Right lung (tissue), 10 donors: ENCODE measurements around the gene ADIPOQ. TPM values are rescaled to one million over a fixed set of nuclear protein-coding genes. Genes with fewer than 3 reads are reported as not detected.
"Not testable (repeated sequence)": the region's sequence is repeated elsewhere in the genome, so short reads cannot be mapped to it uniquely, and the experiment has no call there.

Experiments
- DNase-seq, 2 donors: peaks; one replicate each; pipeline ENCODE4 v3.0.0-alpha.2; 2013
- long read RNA-seq, 8 donors: transcript quantifications; one replicate each; lab custom pipeline, GENCODE V29; 2026
- polyA plus RNA-seq, 5 donors: library from polyadenylated mRNA; unstranded; fragments of 120-200 nt; gene quantifications; one replicate each; pipeline versions ENCODE4 v1.2.1 to v1.2.3, GENCODE V29; 2013; ENCODE audit warnings: inconsistent platforms in 1 of 5, low replicate concordance in 1 of 5; ENCODE audit not compliant: insufficient read length in 5 of 5, insufficient read depth in 1 of 5

Gene ADIPOQ
- polyA plus RNA-seq: under 1 TPM; 0.03 to 0.07 (median 0.05) TPM
- long read RNA-seq, donor 1: 0 reads
- long read RNA-seq, donor 2: 0 reads
- long read RNA-seq, donor 3: 0 reads
- long read RNA-seq, donor 4: 0 reads
- long read RNA-seq, donor 5: 0 reads
- long read RNA-seq, donor 6: 0 reads
- long read RNA-seq, donor 7: 0 reads
- long read RNA-seq, donor 8: 0 reads

DNA sequence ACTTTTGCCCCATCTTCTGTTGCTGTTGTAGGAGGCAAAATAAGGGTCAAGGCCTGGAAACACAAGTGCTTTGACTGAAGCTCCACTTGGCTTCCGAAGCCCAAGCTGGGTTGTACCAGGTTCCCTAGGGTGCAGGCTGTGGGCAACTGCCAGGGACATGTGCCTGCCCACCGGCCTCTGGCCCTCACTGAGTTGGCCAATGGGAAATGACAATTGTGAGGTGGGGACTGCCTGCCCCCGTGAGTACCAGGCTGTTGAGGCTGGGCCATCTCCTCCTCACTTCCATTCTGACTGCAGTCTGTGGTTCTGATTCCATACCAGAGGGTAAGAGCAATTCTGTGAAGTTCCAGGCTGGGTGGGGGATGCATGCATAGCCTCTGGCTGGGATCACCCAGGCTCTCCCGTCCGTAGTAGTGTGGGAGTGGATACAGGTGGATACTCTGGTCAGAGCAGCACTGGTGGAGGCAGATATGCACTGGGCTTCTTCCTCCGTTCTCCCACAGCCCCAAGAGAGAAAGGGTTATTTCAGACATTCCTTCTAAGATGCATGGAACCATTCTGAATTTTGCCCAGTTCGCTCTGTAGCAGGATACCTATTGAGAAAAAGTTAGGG, at the start of gene ADIPOQ:
Gene ADIPOQ, plus strand, starts transcription at position 285 of the 613 bp plus-strand sequence. CDS start 10,349 bp downstream, outside the sequence.
- DNase-seq: no peak

DNA sequence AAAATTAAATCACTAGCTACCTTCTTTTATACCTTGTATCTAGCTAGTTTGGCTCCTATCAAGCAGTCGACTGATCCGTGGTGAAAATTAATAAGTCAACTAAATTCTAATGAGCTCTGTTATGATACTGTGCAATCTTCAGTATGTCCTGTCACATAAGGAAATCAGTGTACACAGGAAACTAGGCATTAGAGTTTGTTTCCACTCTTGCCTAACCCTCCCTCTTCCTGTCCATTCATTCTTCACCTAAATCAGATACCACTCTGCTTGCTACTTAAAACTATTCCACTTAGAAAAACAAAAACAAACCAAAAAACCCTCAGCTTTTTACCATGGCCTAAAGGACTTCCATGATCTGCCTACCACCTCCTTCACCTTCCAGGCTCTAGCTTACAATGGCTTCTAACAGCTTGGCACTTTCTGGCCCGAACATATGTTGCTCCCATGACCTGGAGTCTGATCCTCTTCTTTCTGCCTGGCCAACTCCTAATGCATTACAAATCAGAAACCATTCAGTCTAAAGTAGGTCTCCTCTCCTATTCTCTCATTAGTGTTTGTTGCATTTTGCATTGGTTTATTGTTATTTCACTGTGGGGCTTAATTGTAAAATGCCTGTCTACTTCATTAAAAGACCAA, 44.2 kb upstream of the ADIPOQ start:
- DNase-seq: no peak

DNA sequence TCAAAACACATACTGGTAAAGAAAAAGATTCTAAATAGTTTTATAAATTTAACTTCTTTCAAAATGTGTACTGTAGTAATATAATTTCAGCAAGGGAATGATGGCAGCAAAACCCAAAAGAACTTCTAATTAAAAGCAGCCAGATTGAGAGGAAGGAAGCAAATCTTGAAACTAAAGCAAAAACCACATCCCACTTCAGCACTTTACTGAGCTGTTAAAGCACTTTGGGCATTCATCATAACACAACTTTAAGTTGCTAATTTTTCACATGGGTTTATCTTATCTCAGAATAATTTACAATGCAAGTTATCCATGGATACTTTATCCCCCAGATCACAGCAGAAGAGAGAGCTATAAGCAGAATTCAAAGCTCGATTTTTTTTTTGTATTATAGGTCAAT, 42.2 kb upstream of the ADIPOQ start:
- DNase-seq: no peak

DNA sequence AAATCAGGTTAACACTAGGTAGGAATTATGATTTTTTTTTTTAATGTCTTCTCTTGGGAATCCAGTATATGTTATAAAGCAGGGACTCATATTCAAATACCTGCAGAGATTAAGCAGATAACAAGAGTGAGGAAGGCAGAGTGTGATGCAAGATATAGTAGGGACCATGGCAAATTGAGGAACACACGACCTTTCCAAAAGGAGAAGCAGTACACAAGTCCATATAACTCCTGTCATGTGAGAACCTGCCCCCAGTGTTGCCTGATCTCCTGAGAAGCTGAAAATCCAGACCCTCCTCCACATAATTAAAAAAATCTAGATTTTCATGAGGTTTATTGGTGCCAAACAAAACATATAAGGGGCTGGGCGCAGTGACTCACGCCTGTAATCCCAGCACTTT, 39.8 kb upstream of the ADIPOQ start:
- DNase-seq: no peak

DNA sequence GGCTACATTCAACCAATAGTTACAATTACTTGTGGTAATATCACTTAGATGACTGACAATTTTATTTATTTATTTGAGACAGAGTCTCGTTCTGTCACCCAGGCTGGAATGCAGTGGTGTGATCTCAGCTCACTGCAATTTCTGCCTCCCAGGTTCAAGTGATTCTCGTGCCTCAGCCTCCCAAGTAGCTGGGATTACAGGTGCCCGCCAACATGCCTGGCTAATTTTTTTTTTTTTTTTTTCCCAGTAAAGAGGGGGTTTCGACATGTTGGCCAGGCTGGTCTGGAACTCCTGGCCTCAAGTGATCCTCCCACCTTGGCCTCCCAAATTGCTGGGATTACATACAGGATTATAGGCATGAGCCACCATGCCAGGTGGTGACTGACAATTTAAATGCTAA, 39.1 kb upstream of the ADIPOQ start:
- DNase-seq: not testable (repeated sequence)

DNA sequence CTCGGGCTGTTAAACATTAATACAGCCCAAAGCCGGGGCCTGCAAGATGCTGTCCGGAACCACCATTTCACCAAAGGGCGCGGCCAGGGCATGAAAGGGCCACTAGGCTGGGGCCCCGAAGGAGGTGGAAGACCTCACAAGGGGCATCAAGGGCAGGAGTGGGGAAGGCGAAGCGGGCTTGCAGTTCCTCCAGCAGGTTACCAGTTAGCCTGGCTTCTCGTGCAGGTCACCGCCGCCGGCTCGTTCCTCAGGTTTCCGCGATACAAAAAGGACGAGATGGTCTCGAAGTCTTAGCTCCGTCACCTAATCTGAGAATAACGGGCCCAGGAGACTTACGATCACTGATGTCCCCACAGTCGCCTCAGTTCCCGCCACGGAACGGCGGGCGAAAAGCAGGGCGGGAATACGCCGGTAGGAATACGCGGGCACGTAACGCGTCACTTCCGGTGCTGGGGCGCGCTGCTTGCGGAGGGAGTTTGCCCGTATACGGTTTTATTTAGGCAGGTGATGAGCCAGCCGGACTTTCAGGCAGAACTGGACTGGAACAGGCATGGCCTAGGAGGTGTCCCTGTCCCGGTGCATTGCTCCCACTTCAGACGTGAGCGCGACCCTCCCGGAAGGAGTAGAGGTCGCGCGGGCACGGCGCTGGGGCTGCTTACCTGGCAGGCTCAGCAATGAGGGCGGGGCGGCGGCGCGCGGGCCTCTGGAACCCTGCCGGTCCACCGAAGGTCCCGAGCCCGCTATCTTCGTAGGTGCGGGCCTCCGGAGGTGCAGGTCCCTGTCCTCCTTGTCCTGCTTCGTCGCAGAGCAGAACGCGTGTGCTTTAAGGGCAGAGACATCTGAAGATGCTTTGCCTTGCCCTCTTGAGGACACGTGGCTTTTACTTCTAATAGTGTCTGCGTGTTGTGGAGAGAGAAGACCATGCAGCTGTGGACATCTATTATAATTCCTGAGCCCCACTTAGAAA, 36.1 kb upstream of the ADIPOQ start, which contains the start of gene RFC4:
Gene RFC4, minus strand, starts transcription at position 394 of the 967 bp plus-strand sequence. CDS start 1,769 bp downstream, outside the sequence.
- peak; percentile 81 to 84 for DNase-seq

DNA sequence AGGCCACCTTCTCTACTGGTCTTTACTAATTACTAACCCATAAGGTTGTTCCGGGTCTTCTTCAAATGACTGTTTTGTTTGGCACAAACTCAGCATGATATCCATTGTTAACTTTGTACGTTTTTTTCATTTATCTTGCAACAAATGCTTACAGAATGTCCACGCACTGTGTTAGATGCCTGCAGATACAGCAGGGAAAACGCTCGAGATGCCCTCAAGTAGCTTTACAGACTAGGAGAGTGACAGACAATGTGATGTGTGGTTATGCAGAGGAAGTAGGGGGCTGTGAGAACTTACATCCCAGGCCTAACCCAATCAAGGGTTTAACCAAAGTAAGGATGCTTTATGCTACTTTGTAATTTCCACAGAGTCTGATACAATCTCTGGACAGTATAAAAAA, 35.3 kb upstream of the ADIPOQ start:
- DNase-seq: no peak

DNA sequence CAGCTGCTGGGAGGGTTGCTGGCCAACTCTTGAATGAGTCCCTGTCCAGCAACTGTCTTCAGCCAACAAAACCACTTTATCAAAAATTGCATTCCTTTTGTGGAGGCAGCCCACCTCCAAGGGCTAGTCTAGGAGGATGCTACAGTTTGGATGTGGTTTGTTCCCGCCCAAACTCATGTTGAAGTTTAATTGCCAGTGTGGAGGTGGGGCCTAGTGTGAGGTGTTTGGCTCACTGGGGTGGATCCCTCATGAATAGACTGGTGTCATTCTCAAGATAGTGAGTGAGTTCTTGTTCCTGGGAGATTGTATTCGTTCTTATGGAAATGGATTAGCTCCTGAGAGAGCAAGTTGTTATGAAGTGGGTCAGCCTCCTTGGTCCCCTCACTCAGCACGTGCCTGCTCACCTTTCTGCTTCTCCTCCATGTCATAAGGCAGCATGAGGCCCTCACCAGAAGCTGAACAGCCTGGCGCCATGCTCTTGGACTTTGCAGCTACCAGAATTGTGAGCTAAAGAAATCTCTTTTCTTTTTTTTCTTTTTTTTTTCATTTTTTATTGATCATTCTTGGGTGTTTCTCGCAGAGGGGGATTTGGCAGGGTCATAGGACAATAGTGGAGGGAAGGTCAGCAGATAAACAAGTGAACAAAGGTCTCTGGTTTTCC, 32.0 kb upstream of the ADIPOQ start:
- DNase-seq: no peak

DNA sequence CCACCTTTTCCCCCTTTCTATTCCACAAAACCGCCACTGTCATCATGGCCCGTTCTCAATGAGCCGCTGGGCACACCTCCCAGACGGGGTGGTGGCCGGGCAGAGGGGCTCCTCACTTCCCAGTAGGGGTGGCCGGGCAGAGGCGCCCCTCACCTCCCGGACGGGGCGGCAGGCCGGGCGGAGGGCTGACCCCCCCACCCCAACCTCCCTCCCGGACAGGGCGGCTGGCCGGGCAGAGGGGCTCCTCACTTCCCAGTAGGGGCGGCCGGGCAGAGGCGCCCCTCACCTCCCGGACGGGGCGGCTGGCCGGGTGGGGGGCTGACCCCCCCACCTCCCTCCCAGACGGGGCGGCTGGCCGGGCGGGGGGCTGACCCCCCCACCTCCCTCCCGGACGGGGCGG, 31.2 kb upstream of the ADIPOQ start:
- DNase-seq: not testable (repeated sequence)

DNA sequence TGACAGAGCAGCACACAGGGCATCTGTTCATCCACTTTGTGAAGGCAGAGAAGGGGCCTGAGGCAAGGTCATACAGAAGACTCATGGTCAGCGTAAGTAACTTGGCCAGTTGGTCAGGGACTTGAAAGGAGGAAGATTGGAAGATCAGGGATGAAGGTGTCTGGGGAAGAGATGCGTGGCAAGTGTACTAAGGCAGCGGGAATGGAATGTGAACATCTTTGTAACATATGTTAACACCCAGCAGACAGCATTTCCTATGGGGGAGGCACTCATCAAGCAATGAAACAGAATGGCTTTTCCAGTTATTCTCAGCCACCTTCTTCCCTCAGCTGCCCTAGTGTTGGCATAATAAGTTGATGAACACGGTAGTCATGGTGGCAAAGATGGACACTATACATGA, 28.4 kb upstream of the ADIPOQ start:
- DNase-seq: no peak

DNA sequence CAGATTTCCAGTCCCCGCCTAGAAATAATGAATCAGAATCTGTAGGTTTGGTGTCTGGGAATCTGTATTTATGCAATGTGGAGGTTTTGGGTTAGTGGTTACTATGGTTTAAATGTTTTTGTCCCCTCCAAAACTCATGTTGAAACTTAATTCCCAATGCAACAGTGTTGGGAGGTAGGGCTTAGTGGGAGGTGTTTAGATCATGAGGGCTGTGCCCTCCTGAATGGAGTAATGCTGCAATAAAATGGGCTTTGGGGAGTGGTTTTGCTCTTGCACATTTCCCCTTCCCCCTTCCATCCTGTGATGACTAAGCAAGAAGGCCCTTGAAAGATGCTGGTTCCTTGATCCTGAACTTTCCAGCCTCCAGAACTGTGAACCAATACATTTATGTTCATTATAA, 27.1 kb upstream of the ADIPOQ start:
- no peak for DNase-seq

DNA sequence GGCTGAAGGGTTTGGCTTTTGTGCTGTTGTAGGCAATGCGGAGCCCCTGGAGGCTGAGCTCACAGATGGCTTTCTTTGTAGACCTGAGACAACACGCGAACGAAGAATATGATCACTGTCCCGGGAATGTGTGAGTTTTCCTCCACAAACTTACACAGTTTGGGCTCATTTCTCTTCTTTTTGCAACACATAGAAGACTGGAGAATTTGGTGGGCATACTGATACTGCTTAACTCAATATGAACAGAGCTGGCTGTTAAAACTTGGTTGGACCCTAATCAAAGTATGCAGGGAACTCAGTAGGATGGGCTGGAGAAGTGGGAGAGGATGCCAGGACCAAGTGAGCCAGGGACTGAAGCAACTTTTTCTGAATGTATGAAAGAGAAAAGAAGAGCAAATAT, 24.0 kb upstream of the ADIPOQ start:
- DNase-seq: no peak

DNA sequence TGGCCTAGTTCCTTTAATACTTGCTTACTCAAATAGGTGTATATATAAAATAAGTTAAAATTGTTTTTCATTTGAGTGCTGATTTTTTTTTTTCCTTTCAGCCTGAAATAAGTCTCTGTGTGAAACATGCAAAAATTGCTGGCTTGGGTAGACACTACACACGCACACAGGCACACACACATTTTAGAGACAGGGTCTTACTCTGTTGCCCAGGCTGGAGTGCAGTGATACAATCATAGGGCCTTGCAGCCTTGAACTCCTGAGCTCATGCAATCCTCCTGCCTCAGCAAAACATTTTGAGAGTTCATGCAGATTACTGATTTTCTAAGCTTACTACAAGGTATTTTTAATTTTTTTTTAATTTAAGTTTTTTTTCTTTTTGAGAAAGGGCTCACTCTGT, 23.6 kb upstream of the ADIPOQ start:
- no peak for DNase-seq

DNA sequence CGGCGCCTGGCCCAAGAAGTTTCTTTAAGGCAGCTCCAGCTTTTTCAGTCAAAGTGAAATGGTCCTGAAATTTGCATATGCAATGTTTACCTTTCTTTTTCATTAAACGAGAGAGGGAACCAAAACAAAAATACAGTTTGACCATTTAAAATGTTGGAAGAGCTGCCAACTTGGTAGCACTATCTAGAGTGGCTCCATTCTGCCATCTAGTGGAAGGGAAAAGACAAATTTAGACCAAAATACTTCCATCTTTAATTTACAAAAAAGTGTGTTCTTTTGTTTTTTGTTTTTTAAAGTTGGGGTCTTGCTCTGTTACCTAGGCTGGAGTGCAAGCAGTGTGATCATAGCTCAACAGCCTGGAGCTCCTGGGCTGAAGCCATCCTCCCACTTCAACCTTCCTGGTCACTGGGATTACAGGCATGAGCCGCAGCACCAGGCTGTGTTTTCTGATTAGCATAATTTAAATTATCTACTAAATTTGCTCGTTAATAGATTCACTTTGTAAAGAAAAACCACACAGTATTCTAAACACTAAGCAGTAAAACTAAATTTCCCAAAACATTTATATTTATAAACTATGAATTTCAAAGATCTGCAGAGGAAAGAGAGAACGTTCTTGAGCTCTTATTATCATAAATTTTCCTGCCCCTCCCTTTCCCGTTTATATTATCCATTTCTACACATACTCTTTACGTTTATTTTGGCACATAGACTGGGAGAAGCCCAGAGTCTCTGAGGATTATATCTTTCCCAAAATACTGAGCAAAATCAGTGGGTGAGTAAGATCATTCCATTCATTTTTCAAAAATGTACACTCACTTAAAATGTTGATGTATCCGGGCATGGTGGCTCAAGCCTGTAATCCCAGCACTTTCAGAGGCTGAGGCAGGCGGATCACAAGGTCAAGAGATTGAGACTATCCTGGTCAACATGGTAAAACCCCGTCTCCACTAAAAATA, 20.8 kb upstream of the ADIPOQ start:
- no peak for DNase-seq

DNA sequence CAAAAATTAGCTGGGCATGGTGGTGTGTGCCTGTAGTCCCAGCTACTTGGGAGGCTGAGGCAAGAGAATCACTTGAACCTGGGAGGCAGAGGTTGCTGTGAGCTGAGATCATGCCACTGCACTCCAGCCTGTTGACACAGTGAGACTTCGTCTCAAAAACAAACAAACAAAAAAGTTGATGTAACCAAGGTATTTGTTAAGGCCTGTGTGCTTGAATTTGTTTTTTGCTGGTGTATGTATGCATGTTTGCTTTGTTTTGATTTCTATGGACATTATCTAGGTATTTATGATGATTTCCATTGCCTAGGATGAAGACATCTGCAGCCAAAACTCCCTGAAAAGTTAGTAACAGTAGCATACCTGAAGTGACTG, 20.1 kb upstream of the ADIPOQ start:
- DNase-seq: not testable (repeated sequence)

DNA sequence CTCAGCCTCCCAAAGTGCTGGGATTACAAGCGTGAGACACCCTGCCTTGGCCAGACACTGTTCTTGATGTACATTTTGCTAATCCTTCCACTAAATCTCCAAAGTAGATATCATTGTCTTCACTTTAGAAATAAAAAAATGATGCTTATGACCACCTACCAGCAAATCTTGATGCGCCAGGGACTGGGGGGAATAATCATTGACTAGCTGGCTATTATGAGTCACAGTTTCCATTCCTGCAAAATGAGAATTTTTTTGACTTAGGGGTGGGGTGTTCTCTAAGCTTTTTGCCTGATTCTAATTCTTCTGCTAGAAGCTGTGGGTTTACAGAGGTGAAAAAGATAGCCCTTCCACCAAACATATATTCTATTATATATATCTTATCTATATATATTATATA, 19.1 kb upstream of the ADIPOQ start:
- DNase-seq: no peak

DNA sequence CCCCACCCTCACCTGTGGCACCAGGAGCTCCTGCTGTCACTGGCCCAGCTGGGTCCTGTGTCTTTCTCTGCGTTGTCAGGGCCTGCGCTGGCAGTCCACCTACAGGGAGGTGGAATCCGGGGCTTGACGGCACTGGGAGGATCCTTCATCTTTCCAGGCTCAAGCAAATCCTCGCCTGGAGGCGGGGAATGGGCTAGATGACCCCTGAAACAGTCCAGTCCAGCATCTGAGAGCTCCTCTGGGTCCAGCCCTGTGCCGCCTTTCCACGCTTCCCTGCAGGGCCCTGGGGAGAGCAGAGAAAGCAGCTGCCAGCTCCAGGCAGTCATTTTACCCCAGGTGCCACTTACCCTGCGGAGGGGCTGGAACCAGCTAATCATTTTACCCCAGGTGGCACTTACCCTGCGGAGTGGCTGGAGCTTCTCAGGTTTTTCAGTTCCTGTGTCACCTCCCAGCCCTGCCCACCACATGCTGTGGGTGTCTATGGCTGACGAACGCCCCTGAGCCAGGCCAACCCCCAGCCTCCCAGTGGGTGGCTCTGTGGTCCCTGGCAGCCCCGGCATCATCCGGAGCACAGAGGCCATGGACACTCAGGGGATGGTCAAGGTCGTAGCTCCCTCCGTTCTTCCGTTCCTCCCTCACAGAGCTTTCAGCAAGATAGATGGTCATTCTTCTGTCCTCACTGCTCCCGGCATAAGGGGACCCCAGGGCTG, 17.9 kb upstream of the ADIPOQ start:
- DNase-seq: no peak

DNA sequence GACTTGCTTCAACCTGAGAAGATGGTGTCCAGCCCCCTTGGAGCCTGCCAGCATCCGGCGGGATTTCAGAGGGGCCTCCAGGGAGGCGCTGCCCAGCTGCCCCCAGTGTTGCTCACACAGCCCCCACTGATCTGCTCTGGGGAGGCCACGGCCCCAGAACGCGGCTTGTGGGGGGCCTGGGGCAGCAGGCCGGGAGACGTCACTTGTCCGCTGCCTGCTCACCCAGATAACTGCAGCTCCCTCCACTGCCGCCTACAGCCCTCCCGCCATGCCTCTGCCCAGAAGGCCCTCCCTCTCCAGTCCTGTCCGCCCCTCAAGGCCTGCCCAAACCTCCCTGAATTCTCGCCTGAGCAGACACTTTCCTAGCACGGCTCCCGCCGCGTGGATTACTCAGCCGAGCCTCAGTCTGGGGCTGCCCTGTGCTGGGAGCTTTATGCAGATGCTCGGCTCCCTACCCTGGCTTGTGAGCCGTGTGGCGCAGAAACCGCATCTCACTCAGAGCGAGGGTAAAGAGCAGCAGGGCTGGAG, 17.2 kb upstream of the ADIPOQ start:
- no peak for DNase-seq

DNA sequence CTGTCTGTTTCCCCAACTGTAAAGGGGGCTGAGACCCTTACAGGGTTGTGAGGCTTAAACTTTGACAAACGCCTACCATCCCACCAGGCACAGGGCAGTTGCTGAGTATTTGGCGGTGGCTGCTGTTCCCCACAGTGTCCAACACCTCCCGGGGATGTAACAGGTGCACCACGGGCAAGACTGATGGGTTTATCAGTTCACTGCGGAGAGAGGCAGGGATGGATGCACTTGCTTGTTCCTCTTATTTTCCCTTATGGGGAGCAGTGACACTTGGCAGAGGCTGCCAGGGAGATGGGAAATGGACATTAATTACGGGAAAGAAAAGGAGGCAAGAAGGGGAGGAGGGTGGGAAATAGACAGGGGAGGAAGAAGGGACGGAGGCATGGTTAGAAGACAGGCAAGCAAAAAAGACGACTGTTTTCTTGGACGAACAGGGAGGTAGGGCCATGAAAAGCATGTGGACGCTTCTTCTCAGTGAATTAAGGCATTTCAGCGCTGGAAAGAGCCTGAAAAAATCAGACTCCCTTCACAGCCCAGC, 16.6 kb upstream of the ADIPOQ start:
- no peak for DNase-seq
